ENCODE measurements around the gene DNAJC4.

The DNAJC4 gene

GRCh38 chr11:64230171-64230984, at the start of gene DNAJC4:
TSS of gene DNAJC4 (plus strand) at chr11:64230548. CDS start at chr11:64230855, 307 bp downstream.
- FAIRE-seq: no peak

GRCh38 chr11:64180891-64181290, 49.5 kb upstream of the DNAJC4 start:
- FAIRE-seq: no peak

GRCh38 chr11:64181506-64182411, 48.6 kb upstream of the DNAJC4 start:
- no peak for FAIRE-seq

- no peak for FAIRE-seq
Measured at GRCh38 chr11:64183890-64184289, 46.5 kb upstream of the DNAJC4 start.

GRCh38 chr11:64185175-64185692, 45.1 kb upstream of the DNAJC4 start:
- FAIRE-seq: no peak

- peak; percentile 91 for FAIRE-seq
Measured at GRCh38 chr11:64185693-64186491, 44.5 kb upstream of the DNAJC4 start, which contains the start of gene STIP1. TSS of gene STIP1 (plus strand) at chr11:64186171. CDS start at chr11:64186262, 91 bp downstream.

- no peak for FAIRE-seq
Measured at GRCh38 chr11:64186492-64187165, 43.7 kb upstream of the DNAJC4 start.

- FAIRE-seq: no peak
Measured at GRCh38 chr11:64192434-64192833, 37.9 kb upstream of the DNAJC4 start.

- no peak for FAIRE-seq
Measured at GRCh38 chr11:64196626-64197025, 33.7 kb upstream of the DNAJC4 start.

GRCh38 chr11:64198511-64198910, 31.8 kb upstream of the DNAJC4 start:
- no peak for FAIRE-seq

- no peak for FAIRE-seq
Measured at GRCh38 chr11:64201543-64201942, 28.8 kb upstream of the DNAJC4 start.

GRCh38 chr11:64202992-64203391, 27.4 kb upstream of the DNAJC4 start:
- no peak for FAIRE-seq

GRCh38 chr11:64203421-64204079, 26.8 kb upstream of the DNAJC4 start:
- FAIRE-seq: no peak

GRCh38 chr11:64204080-64204440, 26.3 kb upstream of the DNAJC4 start:
- FAIRE-seq: no peak

GRCh38 chr11:64204464-64204989, 25.8 kb upstream of the DNAJC4 start:
- no peak for FAIRE-seq

GRCh38 chr11:64206457-64207255, 23.7 kb upstream of the DNAJC4 start, which contains the start of gene FERMT3:
TSS of gene FERMT3 (plus strand) at chr11:64206721. CDS start at chr11:64207365, 644 bp downstream.
- no peak for FAIRE-seq

- no peak for FAIRE-seq
Measured at GRCh38 chr11:64207256-64208085, 22.9 kb upstream of the DNAJC4 start.

GRCh38 chr11:64208086-64208795, 22.1 kb upstream of the DNAJC4 start:
- FAIRE-seq: no peak

Measured in TTC549 (cell line).